Measurements from ENCODE around the gene FGF19.

The FGF19 gene, protein sequence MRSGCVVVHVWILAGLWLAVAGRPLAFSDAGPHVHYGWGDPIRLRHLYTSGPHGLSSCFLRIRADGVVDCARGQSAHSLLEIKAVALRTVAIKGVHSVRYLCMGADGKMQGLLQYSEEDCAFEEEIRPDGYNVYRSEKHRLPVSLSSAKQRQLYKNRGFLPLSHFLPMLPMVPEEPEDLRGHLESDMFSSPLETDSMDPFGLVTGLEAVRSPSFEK

GRCh38 chr11:69703768-69704507, at the start of gene FGF19:
FGF19 (minus strand) TSS chr11:69704022; CDS start chr11:69703876, 146 bp downstream.
- DNase-seq: no peak

- no peak for DNase-seq
Observed at GRCh38 chr11:69752890-69753289, 49.1 kb upstream of the FGF19 start.

- DNase-seq: no peak
Observed at GRCh38 chr11:69750875-69751597, 47.2 kb upstream of the FGF19 start.

DNA sequence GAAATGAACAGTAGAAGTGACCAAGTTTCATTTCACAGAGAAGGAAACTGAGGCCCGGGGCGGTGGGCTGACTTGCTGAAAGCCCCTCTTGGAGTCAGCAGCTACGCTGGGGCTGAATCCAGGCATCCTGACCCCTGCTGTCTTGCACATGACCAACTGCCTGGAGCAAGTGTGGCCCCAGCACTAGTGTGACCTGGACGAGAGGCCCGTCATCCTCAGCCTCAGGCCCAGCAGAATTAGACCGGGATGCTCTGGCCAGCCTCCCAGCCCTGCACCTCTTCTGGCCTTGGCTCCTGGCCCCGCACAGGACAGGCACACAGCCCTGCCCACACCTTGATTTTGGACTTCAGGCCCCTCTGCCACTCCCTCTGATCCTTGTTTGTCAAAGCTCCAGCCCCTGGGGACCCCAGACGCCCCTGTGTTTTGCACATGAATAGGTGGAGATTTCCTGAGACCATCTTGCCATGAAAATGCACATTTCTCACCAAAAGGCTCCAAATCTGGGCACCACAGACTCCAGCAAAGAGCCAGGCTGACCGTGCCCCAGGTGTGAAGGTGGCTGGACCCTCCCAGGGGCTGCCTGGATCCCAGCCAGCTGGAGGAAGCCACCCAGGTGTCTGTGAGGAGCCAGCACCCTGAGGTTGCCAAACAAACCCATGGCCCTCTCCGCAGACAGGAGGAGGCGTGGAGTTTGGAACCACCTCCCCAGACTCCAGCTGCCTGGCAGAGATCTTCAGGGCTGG, 46.5 kb upstream of the FGF19 start:
- DNase-seq: no peak

DNA sequence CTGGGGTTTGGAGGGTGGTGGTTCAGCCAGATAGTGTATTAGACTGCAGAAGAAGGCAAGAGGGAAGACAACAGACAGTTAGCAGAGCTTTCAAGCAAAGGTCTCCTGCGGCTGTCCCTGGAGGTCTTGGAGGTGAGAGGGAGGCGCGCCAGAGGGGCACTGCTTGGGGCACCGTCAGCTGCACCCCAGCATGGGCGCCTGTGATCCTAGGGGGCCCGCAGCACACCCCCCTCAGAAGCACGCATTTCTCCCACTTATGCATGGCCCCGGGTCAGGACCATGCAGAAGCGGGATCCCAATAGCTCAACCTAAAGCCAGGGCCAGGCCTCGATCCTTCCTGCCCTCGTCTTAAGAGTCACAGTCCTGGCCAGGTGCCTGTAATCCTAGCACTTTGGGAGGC, 44.8 kb upstream of the FGF19 start:
- DNase-seq: no peak

DNA sequence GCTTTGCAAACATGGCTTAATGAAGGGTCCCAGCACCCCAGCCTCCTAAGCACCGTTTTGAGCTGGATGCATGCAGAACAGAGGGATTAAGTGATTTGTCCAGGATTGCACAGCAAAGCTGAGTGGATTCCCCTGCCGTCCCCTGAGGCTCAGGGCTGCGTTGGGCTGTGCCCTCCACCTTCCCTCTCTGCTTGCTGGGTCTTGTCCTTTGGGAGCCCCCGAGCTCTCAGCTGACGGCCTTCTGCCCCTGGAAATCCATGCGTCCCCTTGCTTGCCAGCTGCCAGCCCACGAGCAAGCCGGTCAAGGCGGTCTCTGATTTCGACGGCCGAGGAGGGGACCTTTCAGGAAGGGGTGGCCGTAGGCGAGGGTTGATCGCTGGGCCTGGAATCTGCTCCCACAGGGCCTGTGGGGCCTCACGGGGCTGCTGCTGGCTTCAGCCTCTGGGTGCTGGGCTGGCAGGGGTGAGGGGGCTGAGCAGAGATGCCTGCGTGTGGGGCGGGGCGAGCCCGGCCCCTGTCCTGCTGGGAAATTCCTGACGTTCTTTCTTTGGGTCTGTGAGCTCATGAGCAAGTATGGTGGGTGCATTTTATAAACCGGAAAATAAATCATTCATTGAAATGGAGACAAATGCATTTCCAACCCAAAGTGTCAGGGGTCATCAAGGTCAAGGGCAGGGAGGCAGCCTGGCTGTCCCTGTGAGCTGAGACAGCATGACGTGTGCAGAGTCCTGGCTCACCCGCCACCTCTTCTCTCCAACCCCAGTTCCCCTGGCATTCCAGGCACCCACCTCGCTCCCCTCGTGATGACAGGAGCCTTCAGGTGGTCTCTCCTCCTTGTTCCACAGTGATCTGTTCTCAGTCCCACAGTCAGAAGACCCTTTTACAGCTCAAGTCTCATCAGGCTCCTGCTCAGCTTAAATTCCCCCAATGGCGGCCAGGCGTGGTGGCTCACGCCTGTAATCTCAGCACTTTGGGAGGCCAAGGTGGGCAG, 43.2 kb upstream of the FGF19 start:
- no peak for DNase-seq

DNA sequence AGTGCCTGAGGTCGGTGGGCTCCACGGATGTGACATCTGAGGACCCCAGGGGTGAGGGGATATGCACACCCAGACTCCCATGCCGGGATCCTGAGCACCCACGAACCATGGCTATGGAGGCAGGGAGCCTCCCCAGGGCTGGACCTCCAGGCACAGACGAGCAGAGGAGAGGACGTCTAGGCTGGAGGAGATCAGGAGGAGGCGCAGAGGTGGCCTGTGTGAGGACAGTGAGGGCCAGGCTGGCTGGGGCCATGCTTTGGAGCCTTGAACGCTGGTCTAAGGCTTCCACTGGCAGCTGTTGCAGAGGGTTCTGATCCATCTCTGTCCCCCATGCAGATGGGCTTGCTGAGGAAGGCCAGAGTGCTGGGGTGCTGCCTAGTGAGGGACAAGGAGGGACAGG, 42.3 kb upstream of the FGF19 start:
- no peak for DNase-seq

GRCh38 chr11:69745201-69745600, 41.4 kb upstream of the FGF19 start:
- DNase-seq: no peak

DNA sequence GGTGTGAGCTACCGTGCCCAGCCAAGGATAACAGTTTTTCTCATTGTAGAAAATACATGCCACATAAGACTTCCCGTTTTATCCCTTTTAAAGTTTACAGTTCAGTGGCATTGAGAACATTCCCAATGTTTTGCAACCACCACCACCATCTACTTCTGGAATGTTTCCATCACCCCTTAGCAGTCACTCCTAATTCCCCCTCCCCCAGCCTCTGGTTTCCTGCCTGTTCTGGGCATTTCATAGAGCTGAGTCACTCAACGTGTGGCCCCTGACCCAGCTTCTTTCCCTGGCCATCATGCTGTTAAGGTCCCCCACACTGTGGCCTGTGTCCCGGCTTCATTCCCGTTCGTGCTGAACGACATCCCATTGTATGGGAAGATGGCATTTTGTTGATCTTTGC, 40.6 kb upstream of the FGF19 start:
- DNase-seq: no peak

DNA sequence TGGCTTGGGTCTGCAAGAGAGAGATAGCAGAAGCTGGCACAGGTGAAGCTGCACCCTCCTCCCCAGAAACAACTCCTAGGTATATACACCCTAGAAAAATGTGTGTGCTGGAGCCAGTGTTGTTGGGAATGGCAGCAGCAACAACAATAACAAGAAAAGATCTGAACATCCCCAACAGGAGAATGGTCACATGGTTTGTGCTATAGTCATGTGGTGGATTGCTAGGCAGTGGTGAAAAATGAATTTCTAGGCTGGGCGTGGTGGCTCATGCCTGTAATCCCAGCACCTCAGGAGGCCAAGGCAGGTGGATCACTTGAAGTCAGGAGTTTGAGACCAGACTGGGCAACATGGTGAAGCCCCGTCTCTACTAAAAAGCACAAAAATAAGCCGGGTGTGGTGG, 31.0 kb upstream of the FGF19 start:
- DNase-seq: no peak

- DNase-seq: no peak
Observed at GRCh38 chr11:69734367-69734766, 30.5 kb upstream of the FGF19 start.

- DNase-seq: no peak
Observed at GRCh38 chr11:69732910-69733309, 29.1 kb upstream of the FGF19 start.

- DNase-seq: no peak
Observed at GRCh38 chr11:69731110-69731509, 27.3 kb upstream of the FGF19 start.

DNA sequence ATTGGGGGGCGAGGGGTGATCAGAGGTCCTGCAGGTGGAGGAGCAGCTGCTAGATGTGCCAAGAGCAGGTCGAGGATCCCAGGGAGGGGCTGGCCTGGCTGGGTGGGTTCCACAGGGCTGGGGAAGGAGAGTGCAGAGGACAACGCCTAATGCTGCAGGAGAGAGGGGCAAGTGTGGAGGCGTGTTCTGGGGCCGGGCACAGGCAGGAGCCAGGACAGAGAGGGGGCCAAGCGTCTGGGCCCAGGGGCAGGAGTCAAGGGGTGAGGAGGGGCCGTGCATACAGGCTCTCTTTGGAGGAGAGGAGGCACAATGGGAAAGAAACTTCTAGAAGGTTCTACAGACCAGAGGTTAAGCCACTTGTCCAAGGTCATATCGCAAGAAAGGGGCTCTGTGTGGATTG, 26.7 kb upstream of the FGF19 start:
- DNase-seq: no peak

- no peak for DNase-seq
Observed at GRCh38 chr11:69729252-69729651, 25.4 kb upstream of the FGF19 start.

DNA sequence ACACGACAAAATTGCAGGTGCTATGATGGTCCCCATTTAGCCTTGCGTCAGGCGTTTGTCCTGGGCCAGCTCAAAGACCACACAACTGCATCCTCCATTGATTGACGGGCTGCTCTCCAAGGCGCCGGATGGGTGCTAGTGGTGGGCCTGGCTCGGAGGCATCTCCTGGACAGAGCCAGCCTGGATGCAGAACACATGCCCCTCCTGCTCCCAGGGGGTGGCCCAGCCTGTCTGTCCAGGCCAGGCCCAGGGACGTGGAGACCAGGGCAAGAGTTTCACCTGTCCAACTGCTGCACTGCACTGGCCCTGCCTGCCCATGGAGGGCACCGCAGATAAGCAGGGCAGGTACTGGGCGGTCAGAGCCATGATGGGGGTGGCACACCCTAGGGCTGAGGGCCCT, 23.4 kb upstream of the FGF19 start:
- no peak for DNase-seq

GRCh38 chr11:69726481-69726880, 22.7 kb upstream of the FGF19 start:
- DNase-seq: no peak

- DNase-seq: no peak
Observed at GRCh38 chr11:69726019-69726418, 22.2 kb upstream of the FGF19 start.

GRCh38 chr11:69721745-69722144, 17.9 kb upstream of the FGF19 start:
- no peak for DNase-seq

DNA sequence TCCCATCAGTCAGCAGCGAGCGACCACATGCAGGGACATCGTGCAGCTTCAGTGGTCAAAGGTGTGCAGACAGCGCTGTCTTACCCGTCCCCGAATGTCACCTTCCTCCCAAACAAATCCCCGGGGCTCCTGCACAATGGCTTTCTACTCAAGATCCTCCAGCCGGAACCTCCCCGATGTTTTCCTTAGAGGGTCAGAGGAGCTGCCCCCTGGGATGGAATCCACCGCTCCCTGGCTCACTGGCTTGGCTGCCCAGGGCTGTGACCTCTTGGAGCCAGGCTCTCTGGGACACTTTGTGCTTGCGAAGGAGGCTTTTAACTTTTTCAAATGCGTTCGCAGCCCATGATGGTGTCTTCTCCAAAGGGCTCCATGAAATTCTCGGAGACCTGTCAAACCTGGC, 17.3 kb upstream of the FGF19 start:
- DNase-seq: no peak

- no peak for DNase-seq
Observed at GRCh38 chr11:69718912-69719311, 15.1 kb upstream of the FGF19 start.

- DNase-seq: peak; percentile 69
Observed at GRCh38 chr11:69718147-69718546, 14.3 kb upstream of the FGF19 start.

All from DMS79 treated with DMSO at 0.1 percent for 48 hours (cell line).